AG09319 (cell line): ENCODE measurements around the gene MAP3K7CL.

Experiments used
- DNase-seq: peaks from one replicate; pipeline ENCODE4 v3.0.0-alpha.2; 2010; ENCODE audit warnings: low read depth; ENCODE audit errors: extremely low read depth
- TF ChIP-seq, protein P1 (sequence below): IDR thresholded peaks from 2 replicates; pipeline ENCODE4 v1.5.1; 2011; ENCODE audit warnings: low read depth, mild to moderate bottlenecking, inconsistent platforms, low read length, moderate library complexity

MAP3K7CL gene

DNA sequence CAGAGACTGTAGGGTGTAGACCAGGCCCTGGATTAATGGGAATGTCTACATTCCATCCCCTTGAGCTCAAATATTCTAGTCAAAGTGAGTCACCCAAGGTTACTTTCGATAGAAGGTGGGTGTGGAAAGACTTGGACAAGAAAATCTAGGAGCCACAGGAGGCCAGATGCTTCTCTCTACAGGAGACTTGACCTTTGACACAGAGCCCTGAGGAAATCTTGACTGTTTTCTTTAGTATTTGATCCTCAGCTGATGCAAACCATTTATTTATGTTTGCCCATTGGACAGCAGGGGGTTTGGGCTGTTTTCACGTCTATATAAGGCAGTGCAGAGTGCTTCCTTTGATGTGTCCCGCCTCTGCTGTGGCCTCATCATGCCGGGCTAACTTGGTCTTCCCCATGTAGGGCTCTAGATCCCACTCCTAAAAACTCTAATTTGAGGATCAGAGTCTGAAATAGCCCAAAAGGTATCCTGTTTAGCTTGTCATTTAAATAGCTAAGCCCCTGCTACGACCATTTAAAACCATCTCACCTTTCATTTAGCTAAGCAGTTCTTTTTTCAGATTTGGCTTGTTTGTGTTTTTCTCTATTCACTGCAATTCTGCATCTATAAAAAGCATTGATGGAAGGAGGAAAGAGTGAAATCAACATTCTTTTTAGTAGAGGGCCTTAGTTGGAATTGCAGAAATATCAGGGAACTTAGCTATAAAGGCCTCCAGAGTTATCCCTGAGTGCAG, 15.5 kb upstream of the MAP3K7CL start:
- TF ChIP-seq, protein P1, sequence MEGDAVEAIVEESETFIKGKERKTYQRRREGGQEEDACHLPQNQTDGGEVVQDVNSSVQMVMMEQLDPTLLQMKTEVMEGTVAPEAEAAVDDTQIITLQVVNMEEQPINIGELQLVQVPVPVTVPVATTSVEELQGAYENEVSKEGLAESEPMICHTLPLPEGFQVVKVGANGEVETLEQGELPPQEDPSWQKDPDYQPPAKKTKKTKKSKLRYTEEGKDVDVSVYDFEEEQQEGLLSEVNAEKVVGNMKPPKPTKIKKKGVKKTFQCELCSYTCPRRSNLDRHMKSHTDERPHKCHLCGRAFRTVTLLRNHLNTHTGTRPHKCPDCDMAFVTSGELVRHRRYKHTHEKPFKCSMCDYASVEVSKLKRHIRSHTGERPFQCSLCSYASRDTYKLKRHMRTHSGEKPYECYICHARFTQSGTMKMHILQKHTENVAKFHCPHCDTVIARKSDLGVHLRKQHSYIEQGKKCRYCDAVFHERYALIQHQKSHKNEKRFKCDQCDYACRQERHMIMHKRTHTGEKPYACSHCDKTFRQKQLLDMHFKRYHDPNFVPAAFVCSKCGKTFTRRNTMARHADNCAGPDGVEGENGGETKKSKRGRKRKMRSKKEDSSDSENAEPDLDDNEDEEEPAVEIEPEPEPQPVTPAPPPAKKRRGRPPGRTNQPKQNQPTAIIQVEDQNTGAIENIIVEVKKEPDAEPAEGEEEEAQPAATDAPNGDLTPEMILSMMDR: no peak
- peak; percentile 23 for DNase-seq

DNA sequence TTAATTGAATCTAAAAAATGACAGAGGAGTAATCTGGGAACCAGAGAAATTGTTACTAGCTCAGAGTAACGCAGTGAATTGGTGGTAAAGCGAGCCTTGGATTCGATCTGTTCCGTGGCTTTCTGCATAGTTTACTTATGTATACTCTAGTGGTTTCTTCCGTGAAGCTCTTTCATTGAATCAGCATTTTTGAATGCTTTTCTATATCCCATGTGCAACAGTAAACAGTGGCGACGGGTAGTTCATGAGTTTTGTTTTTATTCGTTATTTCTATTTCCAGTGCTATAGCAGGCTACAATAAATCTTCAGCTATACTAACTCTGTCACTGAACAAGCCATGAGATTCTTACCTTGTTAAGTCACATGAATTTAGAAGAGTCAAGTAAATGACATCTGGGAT, 14.5 kb upstream of the MAP3K7CL start:
- TF ChIP-seq, protein P1: no peak
- no peak for DNase-seq

DNA sequence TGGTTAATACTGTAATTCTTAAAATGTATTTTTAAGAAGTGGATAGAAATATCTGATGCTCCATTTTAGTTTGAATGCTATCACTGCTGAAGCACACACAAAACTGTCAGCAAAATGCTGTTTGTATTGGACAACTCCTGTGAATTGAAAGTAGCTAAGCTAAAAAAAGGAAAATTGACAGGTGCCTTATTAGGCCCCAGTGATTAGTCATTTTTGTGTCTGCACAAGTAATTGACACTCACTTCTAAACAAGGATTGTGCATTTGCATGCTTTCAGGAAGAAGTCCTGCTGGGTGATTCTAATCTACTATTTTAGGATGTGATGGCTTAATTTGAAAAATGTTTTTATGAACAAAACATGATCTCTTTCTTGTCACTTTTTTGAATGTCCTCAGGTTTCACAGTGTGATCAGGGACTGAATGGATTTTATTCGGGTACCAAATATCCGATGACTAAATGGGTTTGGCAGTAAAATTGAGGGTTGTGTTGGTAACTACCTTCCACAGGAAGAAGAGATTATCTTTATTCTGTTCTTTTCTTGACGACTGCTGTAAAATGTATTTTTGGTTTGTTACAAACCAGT, 13.0 kb upstream of the MAP3K7CL start:
- no peak for DNase-seq
- TF ChIP-seq, protein P1: no peak

DNA sequence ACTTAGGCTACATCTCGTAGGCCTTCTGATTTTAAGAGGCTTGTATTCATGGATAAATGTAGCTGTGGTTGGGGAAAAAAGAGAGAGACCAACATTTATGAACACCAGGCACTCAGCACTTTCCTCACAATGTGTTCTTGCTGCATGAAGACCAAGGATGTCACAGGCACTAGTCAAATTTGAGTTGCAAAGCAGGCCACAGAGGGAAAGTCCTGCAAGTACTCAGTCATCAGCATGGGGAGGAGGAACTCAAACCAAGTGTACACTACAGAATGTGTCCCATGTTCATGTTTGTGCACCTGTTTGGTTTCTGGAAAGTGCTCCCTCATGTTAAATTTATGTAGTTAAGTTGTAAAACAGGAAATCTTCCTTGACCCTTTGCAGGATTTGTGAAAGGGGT, 8.7 kb upstream of the MAP3K7CL start:
- no peak for DNase-seq
- TF ChIP-seq, protein P1: no peak

DNA sequence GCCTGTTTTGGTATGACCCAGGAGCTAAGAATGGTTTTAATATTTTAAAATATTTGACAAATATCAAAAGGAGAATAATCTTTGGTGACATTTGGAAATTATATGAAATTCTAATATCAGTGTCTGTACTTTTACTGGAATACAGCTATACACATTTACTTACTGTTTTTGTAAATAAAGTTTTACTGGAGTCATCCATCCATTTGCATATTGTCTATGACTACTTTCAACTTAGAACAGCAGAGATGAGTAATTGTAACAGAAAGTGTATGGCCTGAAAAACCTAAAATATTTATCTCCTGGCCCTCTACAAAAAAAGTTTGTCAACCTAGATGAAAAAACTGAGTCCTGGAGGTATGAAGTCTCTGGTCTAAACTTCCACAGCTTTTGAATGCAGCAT, 5.8 kb upstream of the MAP3K7CL start:
- DNase-seq: no peak
- TF ChIP-seq, protein P1: no peak

DNA sequence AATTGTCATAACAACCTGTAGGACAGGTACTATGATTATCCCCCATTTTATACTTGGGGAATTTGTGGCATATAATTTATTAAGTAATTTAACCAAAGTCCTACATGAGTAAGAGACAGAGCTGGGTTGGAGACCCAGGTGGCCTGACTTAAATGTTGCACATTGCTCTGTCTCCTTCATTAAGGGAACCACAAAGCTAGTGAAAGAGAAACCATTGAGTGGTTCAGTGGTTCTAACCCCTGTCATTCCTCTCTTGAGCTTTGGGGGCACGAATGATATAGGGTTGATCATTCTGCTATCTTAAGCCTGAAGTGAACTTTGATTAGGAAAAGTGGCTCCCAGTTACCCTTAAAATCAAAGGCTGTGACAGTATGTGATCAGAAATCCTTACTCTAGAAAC, 5.3 kb upstream of the MAP3K7CL start:
- no peak for DNase-seq
- TF ChIP-seq, protein P1: no peak

DNA sequence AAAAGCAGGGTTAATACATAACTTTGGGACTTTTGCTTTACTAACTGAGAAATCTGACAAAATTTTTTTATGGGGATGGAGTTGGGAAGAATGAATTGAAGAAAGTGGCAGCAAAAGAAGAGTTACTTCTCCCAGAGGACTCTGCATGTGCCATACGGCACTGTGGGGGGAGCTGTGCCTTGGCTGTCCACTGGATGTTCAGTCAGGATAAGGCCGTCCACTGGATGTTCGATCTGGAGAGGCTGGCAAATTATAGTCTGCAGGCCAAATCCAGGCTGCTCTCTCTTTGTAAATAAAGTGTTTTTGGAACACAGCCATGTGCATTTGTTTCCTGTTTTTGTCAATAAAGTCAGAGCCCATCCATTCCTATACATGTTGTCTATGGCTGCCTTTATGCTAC, 4.5 kb upstream of the MAP3K7CL start:
- DNase-seq: no peak
- TF ChIP-seq, protein P1: no peak
